HT1080 (cell line): ENCODE measurements around the gene RBM3. TPM values are rescaled to one million over a fixed set of nuclear protein-coding genes. Genes with fewer than 3 reads are reported as not detected.
"Not testable (repeated sequence)": the region's sequence is repeated elsewhere in the genome, so short reads cannot be mapped to it uniquely, and the experiment has no call there.

ENCODE experiments used
- DNase-seq: peaks from one replicate; pipeline ENCODE4 v3.0.0-alpha.2; 2015; ENCODE audit warnings: low read depth
- polyA plus RNA-seq, 2 experiments: library from polyadenylated mRNA; depleted of rRNA; stranded (reverse); fragments of >200 nt; gene quantifications; 2 replicates each; pipeline ENCODE4 v1.2.3, GENCODE V29; 2015
- total RNA-seq: library from RNA; depleted of rRNA; stranded (reverse); fragments of >200 nt; shearing (Covaris generic); gene quantifications from 2 replicates; pipeline ENCODE4 v1.2.3, GENCODE V29; 2014; rRNA removed

The RBM3 gene
- total RNA-seq, result 169 and 174 TPM in 2 replicates
- polyA plus RNA-seq (2015; cell fraction: cytosol; rRNA removed), result 187 and 197 TPM in 2 replicates
- 238 and 249 TPM in 2 replicates for polyA plus RNA-seq (2015; cell fraction: nucleus; rRNA removed)

DNA sequence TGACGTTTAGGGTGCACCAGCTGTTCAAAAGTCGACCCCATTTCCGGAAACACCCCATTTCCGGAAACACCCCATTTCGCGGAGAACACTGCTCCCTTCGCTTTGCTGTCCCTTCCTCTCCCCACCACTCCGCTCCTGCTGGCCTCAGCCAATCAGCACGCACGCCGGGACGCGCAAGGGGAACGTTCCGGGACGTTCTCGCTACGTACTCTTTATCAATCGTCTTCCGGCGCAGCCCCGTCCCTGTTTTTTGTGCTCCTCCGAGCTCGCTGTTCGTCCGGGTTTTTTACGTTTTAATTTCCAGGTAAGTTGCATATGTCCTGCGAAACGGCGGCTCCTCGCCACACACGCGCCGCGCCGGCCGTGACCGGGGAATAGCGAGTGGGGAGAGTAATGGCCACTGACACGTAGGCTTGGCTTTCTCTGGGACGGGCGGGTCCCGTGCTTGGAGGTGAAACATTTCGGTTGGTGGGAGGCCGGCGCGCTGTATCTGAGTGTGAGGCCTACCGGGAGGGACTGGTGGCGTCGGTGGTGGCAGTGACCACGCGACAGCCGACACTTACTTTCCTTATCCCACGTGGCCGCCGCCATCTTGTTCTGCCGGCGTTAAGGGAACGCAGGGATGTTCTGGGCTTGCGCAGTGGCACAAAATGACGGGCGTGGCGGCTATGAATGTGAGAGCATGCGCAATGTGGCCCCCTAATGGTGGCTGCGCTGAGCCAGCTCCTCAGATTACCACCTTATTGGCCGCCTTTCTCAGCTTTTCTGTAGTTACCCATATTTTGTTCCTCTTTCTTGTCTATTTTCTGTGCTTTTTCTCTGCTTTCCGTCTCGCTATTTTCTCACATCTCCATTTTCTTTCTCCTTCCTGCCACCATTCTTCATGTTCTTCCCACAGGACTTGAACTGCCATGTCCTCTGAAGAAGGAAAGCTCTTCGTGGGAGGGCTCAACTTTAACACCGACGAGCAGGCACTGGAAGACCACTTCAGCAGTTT lies at the start of gene RBM3:
Gene RBM3, plus strand, starts transcription at position 215 of the 997 bp plus-strand sequence. Its CDS starts 697 bp downstream, at position 912.
- DNase-seq, result peak; percentile 88

GRCh38 chrX:48525853-48526252 lies 48.4 kb upstream of the RBM3 start:
- not testable (repeated sequence) for DNase-seq

- no peak for DNase-seq
Observed at GRCh38 chrX:48530736-48531135, 43.5 kb upstream of the RBM3 start.

- DNase-seq, result peak; percentile 75
Observed at GRCh38 chrX:48531358-48531959, 42.8 kb upstream of the RBM3 start.

DNA sequence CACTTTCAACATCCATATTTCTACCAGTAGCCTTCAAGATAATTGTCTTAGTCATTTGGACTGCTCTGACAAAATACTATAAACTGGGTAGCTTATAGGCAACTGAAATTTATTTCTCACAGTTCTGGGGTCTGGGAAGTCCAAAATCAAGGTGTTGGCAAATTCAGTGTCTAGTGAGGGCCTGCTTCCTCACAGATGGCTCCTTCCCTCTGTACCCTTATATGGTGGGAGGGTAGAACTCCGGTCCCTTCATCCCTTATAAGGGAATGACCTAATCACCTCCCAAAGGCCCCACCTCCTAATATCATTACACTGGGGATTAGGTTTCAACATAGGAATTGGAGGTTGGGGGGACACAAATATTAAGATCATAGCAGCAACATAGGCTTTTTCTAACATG lies 42.1 kb upstream of the RBM3 start:
- DNase-seq, result no peak

DNA sequence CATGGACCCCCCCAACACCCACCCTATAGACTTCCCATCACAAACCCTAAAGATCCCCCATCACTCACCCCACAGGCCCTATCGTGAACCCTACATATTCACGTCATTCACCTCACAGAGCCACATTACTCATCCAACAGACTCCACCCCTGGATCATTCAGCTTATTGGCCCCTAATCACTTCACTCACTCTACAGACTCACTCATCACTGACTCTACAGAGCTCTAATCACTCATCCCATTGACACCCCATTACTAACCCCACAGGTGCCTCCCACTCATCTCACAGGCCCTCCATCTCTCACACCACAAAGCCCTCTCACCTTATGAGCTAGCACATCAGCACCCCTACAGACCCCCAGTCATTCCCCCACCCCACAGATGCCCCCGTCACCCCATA lies 41.1 kb upstream of the RBM3 start:
- DNase-seq, result no peak

DNA sequence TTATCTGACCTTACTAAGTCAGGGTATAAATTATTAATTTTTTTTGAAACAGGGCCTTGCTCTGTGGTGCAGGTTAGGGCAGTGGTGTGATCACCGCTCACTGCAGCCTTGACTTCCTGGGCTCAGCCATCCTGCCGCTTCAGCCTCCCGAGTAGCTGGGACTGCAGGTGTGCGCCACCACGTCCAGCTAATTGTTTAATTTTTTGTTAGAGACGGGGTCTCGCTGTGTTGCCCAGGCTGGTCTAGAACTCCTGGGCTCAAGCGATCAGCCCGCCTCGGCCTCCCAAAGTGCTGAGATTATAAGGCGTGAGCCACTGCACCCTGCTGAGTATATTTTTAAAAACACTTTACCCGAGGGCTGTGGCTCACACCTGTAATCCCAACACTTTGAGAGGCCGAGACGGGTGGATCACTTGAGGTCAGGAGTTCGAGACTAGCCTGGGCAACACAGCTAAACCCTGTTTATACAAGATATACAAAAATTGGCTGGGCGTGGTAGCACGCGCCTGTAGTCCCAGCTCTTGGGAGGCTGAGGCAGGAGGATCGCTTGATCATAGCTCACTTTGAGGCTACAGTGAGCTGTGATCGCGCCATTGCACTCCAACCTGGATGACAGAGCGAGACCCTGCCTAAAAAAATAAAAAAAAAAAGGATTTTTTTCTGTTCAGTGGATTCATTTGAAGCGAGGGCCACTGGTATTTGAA lies 35.5 kb upstream of the RBM3 start:
- DNase-seq, result no peak

- peak; percentile 95 for DNase-seq
Observed at GRCh38 chrX:48539345-48540027, 34.8 kb upstream of the RBM3 start, which contains the start of gene TBC1D25. Gene TBC1D25 (plus strand): TSS chrX:48539714. CDS start chrX:48539798, 84 bp downstream.

GRCh38 chrX:48540028-48540375 lies 34.3 kb upstream of the RBM3 start:
- no peak for DNase-seq

GRCh38 chrX:48540480-48540879 lies 33.8 kb upstream of the RBM3 start:
- no peak for DNase-seq

DNA sequence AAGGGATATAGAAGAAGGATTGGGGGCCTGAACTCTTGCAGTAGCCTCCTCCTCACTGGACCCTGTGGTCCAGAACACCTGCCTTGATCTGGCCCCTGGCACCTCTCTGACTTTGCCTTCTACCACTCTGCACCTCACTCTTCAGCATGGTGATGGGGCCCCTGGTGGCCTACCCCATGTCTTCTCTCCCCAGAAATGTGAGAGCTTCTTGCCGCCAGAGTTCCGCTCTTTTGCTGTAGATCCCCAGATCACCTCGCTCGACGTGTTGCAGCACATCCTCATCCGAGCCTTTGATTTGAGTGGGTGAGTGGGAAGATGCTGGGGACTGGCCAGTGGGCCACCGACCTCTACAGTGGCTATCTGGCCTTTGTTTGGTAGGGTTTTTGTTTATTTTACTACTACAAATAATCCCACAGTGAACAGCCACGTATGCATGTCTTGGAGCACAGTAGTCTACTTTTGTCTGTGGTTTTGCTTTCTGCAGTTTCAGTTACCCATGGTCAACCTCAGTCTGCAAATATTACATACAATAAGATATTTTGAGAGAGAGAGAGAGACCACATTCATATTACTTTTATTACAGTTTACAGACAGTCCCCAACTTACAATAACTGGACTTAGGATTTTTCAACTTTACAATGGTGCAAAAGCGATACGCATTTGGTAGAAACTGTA lies 33.0 kb upstream of the RBM3 start:
- DNase-seq, result no peak

- no peak for DNase-seq
Observed at GRCh38 chrX:48548871-48549270, 25.4 kb upstream of the RBM3 start.

DNA sequence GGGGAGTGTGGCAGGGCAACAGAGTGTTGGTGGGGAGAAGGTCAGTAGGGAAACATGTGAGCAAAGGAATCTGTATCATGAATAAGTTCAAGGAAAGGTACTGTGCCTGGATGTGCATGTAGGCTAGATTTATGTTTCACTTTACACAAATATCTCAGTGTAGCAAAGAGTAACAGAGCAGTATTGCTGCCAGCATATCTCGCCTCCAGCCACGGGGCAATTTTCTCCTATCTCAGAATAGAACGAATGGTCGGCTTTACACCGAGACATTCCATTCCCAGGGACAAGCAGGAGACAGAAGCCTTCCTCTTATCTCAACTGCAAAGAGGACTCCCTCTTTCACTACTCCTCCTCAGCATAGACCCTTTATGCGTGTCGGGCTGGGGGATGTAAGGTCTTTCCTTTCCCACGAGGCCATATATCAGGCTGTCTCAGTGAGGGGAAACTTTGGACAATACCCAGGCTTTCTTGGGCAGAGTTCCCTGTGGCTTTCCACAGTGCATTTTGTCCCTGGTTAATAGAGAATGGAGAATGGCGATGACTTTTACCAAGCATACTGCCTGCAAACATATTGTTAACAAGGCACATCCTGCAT lies 18.5 kb upstream of the RBM3 start:
- DNase-seq, result not testable (repeated sequence)

- DNase-seq, result peak; percentile 76
Observed at GRCh38 chrX:48558271-48558670, 16.0 kb upstream of the RBM3 start.

GRCh38 chrX:48559636-48560035 lies 14.6 kb upstream of the RBM3 start:
- no peak for DNase-seq

- no peak for DNase-seq
Observed at GRCh38 chrX:48560056-48560455, 14.2 kb upstream of the RBM3 start.

GRCh38 chrX:48560681-48561080 lies 13.6 kb upstream of the RBM3 start:
- DNase-seq, result no peak

GRCh38 chrX:48569958-48570357 lies 4.3 kb upstream of the RBM3 start:
- peak; percentile 70 for DNase-seq

GRCh38 chrX:48573690-48574269 lies 504 bp upstream of the RBM3 start:
- no peak for DNase-seq

GRCh38 chrX:48575642-48576041 lies 1.4 kb downstream of the RBM3 start:
- DNase-seq, result no peak
